M059J (cell line): Measurements from ENCODE around the gene NPAS3. TPM values are rescaled to one million over a fixed set of nuclear protein-coding genes. Genes with fewer than 3 reads are reported as not detected.
A peak's percentile ranks its signal among the peaks of the same experiment; 100 is the strongest.

Source experiments
- DNase-seq: peaks from one replicate; pipeline ENCODE4 v3.0.0-alpha.2; 2012; ENCODE audit warnings: low read depth
- total RNA-seq: library from RNA; depleted of rRNA; stranded (reverse); fragments of >200 nt; shearing (Covaris generic); gene quantifications from 2 replicates; pipeline ENCODE4 v1.2.3, GENCODE V29; 2014

The NPAS3 gene
- total RNA-seq, 1 experiment from 2014 or later = 2.7 TPM

DNA sequence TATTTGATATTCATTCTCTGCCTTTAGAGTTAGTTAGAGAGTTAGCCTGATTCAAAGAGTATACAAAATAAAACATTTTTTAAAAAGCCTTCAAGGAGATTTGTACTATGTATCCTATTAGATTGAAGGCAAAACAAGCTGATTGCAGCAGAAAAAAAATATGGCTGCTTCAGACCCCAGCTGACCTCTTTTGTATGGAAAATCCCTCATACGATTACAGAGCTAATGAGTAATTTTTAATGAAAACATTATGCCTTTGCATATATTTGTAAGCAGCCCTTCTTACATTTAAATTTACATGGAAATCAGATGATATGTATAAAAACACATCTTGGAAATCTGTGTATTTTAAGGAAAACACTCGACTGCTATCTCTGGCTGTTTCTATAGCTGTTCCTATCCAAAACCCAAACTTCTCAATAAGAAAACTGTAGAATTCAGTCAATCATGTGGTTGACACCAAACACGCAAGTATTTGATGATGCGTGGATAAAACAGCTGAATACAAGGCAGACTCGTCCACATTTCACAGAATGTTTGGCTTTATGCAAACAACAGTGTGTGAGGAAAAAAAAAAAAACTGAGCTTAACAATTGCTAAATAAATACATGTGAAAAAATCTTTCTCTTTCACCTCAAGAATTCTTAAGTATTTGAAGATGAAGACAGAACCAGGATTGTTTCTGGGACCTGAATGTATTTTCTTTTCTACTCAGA lies 736.9 kb downstream of the NPAS3 start:
- DNase-seq = no peak

DNA sequence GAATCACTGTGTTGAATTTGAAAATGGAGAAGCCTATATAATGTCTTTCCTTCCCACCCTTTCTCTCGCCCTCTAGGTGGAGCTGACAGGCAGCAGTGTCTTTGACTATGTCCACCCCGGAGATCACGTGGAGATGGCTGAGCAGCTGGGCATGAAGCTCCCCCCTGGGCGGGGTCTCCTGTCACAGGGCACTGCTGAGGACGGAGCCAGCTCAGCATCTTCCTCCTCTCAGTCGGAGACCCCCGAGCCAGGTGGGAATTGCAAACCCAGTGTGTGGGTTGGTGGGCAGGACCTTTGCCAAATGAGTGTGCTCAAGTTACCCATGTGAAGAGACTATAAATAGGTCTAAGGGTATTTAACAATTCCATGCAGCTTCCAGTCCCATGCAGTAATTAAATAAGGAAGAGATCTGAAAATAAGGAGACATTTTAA lies 737.5 kb downstream of the NPAS3 start:
- peak; percentile 88 for DNase-seq

DNA sequence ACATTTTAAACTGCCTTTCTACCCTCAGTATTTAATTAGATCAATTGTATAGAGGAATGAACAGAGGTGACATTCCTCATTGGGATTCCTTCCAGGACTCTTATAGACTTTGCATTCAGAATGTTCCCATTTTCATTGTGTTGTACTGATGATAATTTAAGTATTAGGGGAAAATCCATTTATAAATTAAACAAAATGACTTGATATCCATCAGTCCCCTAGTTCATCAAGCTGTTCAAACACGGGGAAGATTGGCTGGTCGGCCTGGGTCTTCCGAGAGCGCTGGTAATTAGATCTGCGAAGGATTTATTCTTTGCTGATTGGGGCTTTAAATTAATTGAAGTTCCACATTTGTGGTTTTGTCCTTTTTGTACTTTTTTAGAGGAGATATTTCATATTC lies 738.2 kb downstream of the NPAS3 start:
- no peak for DNase-seq

DNA sequence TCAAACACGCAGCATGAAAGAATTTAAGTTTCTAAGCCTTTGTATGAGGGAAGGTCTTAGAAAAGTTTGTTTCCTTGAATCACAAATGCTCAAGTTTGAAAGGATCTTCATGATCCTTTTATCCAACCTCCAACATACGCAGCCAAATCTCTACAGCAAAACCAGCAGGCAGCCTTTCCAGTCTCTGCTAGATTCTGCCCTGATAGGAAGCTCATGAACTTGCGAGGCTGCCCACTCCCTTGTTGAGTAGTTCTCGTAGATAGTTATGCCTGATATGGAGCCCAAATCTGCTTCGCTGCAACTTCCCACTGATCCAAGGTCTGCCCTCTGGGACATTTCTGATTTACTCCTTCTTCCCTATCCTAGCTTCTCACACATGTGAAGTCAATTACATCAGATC lies 739.3 kb downstream of the NPAS3 start:
- no peak for DNase-seq

DNA sequence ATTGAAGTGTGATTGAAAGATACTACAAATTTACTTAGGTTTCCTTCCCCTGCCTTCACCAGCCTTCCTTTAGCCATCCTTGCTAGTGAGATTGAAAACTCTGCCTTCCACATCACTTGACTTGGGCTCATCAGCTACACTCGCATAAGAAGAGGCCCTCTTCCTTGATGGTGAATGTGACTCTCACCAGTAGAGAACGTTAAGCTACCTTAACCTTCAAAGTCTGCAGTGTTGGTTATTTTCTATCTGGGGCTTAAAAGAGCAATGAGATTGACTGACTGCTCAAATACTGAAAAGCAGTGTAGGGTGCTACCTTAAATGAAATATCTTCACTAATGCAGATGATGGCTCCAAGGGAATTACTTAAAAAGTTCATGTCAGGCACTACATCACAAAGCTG lies 740.3 kb downstream of the NPAS3 start:
- peak; percentile 45 for DNase-seq

DNA sequence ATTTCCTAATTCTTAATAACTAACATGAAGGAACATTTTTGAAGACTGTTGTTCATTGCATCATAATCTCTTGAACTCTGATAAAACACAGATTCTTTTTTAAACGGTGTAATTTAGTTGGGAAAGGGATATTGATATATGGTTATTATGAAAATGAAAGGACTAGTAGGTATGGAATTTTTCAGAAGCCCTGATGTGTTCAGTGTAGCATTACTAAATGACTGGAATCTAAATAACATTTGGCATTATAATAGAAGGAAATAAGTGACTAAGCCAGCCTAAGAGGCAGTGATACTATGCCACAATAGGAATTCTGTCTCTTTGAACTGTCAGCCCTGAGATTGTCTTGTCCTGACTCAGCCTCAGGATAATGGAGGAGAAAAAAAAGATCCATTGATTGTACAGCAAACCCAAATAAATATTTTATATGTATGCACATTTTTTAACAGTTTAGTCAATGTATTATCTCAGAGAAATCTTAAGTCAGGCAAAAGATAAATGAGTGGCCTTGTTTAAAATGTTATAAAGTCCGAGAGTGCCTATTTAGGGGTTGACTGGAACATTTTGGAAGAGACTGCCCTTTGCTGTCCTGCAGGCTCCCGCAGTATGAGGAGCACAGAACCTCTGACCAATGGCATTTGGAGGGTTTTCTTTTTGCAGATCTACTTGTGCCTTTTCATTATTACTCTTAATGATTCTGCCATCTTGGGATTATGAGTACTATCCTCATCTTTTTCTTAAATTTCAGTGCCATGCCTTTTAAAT lies 741.0 kb downstream of the NPAS3 start:
- peak; percentile 95 for DNase-seq

DNA sequence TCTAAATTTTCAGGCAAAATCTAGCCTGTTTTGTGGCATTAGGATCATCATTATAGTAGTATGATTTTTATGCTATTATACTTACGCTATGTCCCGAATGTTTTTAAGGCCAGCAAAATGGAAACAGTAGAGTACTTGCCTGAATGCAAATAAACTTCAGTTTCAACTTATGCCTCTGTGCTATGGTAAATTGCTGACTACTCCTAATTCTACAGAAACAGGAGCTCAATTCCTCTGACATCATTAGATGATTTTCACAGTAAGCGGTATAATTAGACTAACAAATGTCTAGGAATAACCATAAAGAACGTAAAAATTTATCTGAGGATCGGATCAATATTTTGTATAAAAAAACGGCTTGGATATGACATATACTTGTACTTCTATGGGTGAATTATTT lies 742.2 kb downstream of the NPAS3 start:
- DNase-seq = no peak

DNA sequence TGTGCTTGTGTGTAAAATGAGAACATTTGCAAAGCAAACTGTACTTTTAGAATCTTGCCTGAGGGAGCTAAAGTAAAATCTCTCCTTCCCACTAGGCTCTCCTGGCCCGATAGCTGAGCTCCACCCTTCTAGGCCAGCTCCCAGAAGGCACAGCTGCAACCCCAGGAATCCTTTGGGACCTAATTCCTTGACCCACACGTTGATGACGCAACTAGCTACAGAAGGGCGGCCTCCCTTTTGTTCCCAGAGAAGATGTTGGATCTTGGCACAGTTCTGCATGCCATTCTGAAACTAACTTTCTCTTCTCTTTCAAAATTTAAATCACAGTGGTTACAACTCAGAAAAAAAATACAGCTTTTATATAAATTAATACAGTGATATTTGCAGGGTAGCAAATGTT lies 744.1 kb downstream of the NPAS3 start:
- DNase-seq = peak; percentile 95

DNA sequence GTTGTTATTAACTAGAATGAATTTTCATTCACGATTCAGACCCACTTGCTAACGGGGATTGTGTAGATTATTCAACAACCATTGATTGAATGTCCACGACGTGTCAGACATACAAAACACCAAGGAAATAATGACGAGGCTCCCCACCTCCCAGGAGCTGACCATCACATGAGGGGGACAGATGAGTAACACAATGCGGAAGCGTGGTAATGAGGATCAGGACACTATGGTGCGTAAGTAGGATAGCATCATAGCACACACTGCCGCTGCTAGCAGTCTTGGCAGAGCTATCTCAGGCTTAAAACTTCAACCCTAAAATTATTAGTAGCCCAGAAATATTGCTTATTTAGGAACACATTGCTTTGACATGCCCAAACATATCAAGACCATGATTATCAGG lies 746.3 kb downstream of the NPAS3 start:
- DNase-seq = no peak

DNA sequence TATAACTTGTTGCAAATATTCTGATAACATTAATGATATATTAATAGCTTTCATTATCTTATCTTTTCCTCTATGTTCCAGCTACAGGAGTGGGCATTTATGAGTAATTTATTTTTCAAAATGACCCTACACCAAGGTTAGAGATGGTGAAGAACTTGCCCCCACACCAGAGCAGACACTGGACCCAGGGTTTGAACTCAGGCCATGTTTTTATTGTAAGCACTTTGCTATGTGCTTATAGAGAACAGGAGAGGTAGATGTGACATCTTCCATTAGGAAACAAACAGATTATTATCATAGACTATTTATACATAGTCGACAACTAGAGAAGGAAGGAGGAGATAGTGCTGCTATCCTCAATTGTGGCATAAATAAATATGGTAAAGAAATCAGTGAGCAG lies 747.0 kb downstream of the NPAS3 start:
- DNase-seq = no peak

DNA sequence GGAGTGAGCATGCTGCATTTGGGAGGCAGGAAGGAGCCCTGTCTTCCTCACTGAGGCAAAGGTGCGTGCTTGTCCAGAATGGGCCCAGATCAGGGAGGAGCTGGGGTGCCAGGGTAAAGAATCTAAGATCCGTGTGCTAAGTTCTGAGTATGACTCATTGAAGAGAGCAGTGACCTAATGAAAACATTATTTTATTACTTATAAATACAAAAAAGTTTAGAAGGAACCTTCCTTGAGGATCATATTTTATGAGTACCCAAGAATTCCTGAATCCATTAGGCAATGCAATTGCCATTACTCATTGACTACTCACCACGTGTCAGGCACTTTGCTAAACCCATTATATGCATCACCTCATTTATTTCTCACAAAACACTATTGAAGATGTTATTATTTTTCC lies 747.5 kb downstream of the NPAS3 start:
- peak; percentile 94 for DNase-seq

DNA sequence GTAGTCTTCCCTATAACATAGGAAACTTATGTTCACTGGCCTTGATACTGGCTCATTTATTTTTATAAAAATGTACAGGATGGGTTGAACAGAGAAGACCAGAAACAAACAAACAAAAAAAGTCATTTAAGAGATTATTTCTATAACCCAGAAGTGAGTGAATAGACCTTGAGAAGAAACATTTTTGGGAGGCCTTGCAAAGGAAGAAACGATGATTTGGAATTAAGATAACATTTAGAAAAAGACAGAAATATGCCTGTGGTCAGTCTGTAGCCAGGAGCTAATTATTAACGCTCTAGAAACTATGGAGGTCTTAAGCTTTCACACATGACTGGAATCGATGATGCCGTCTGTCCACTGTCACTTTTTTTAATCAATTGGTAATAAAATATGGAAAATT lies 748.2 kb downstream of the NPAS3 start:
- peak; percentile 72 for DNase-seq

DNA sequence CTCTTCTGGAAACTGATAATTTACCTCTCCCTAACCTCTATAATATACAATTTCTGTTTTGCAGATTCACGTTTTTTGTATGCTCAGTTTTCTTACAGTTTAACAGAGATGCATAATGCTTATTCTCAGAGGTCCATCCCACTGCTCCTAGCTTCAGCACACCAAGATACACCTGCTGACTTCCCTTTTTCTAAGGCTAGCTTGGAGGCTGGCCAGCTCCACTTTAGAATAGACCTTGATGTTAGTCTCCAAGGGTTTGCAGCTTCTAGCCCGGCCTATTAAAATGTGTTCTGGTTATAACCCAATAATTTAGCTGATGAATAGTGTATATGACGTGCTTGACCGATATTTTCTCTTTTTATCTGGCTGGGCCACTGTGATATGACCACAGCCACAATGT lies 751.0 kb downstream of the NPAS3 start:
- DNase-seq = no peak

DNA sequence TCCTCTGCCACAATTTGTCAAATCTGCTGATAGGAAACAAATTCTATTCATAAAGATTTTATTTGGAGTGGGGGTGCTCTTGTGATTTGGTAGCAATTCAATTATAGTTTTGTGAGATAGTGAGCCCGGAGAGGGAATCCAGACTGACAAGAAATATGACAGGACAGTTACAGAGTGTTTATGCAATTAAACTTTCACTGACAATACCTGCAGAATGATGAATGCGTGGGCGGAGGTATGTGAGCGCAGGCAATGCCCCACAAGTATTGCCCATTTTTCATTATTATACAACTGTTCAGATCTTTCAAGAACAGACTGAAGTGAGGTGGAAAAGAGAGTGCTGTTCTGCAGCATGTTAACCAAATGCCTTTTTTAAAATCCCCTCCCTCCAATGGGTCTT lies 753.2 kb downstream of the NPAS3 start:
- peak; percentile 12 for DNase-seq

DNA sequence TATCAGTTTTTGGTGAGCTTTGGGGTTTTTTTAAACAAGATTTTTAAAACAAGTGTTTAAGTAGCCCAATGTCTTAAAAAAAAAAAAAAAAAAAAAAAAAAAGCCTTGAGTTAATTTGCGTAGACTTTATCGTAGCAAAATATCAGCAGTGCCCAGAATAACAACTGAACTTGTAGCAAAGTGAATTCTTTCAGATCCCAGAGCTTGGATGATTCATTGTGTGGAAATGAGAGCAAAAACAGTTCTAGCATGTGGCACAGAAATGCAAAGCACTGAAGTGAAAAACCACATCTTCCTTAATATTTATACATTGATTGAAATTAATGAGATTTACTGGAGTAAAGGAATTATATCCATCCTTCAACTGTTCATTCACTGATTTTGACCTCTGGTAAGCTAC lies 754.1 kb downstream of the NPAS3 start:
- DNase-seq = peak; percentile 92

DNA sequence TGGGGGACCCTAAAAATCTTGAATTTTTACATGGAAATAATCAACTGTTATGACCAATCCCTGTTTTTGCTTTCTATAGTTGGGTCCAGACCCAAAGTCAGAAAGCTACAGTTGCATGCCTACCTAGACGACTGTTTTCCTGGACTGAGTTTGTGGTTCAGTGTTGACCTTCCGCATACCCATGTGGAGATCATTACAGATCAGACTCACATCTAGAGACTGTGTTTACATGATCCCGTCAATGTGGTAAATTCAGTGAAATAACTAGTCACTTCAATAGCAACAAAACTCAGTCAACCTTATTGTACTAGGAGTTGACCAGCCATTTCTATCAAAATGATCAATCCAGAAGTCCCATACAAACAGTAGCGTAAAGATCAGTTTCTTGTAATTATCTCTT lies 754.6 kb downstream of the NPAS3 start:
- peak; percentile 94 for DNase-seq

DNA sequence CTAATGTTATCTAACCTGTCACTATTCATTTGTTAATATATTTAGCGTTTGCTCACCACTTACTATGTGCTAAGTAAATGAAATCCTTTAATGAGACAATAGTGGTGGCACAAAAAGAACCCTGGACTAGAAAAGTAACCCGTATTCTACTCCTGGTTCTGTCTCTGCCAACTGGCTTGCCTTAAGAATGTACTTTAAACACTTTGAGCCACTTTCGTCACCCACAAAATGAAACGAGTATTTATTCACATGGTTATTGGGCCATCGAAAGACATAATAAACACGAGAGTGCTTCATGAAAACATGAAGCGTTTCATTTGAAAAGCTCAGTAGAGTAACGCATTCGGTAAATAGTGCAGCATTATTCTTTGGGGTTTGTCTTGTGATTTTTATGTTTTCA lies 757.5 kb downstream of the NPAS3 start:
- no peak for DNase-seq

DNA sequence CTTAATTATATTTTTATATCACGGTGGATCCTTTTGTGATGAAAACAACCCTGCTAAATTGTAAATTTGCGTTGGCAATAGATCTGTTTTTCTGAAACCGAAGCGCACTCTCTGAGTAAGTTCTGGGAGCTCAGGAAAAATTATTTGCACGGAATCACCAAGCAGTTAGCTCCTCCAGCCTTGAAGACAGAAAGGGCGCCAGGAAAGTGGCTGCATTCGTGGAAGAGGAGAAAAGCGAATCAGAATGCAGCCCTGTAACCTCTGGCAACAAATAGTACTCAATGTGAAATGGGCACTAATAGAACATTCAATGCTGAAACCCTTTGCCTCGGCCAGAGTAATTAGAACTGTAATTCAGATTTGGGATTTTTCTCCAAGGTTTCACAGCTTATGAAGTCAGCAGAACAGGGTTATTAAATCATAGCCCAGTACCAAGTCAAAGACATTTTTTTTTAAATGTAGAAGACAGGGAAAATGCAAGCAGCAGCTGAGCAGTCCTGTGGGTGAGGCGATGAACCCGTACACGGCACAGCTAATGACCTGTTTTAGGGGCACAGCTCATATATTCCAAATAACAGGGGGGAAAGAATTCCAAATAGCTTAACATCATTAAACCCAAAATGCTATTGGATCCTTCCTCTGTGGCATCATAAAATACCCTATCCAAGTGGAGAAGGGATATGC lies 760.8 kb downstream of the NPAS3 start:
- DNase-seq = peak; percentile 33

DNA sequence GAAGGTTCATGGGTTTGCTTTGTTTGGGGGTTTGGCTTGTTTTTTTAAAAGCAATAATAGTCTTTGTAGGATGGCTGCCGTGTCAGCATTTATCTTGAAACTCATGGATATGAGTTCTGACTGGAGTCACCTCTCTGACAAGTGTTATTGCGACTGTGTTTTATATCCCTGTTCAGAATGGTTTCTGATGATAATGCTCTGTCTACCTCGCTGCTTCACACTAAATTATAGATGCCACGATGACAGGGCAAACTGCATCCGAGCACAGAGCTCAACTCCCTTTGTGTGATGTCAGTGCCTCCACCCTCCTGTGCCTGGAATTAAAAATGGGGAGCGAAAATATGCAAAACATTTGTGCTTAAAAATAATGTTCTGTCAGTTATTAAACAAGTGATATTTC lies 761.4 kb downstream of the NPAS3 start:
- no peak for DNase-seq

DNA sequence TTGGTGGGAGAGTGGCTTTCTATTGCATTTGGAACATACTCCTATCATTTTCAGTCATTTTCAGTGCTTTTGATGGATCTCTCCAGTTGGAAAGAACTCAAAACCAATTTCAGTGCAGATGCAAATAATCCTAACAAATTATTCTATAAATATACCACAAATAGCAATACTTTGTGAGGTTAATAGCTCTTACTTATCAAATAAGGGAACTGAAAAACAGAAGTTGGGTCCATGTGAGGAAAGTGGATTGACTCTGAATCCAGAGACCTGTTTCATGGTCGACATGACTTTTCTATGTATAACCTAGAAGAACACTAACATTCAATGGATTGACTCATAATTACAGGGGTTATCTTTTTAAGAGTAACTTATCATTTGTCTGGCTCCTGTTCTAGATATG lies 763.6 kb downstream of the NPAS3 start:
- no peak for DNase-seq

DNA sequence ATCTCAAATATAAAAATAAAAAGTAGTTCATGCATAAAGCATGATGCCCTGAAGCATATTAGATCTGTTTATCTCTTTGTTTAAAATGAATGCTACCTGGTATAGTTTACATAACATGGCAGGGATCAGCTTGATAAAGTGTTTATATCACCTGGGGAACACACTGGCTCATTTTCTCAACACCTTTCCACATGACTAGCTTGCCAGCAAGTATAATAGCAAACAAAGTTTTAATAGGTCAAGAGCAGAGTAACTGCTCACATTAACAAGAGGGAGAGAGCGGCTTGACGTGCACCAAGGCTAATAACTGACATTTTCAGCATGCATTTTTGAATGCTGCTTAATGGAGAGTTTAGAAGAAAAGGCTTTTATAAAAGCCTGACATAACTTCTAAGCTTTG lies 765.8 kb downstream of the NPAS3 start:
- no peak for DNase-seq

DNA sequence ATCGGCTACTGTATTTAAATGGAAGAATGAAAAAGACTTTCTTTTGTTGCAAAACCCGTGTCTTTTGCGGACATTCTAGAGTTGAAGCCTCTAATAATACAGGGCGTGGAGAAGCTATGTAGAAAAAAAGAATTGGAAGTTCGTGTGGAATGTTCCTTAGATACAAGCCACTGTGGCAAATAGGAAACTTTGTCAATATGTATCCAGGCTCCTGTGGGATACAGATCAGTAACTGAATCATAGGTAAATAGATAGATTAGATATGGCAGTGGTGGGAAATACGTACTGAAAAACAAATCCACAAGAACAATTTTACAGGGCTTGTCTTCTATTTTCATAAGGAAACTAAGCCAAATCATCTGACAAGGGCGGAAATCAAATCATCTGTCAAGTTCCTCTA lies 766.8 kb downstream of the NPAS3 start:
- no peak for DNase-seq

DNA sequence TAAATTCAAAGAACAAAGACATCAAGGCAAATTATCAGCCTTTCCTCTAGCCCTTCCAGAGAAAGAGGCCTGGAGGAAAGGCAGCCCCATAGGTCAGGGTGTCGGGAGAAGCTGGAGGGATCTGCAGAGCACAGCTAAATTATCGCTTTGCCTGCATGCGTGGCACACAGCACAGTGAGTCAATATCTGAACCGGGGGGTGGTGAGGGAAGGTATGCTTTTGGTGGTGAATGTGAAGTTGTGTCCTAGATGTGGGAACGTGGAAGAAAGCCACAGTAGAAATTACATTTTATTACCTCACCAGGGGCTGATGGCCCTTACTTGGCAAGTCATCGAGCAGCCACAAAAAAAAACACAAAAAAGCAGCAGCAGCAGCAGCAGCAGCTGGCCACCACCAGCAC lies 769.0 kb downstream of the NPAS3 start:
- peak; percentile 94 for DNase-seq
